HG02571 (cell line): ENCODE results near the gene MACO1.

ENCODE experiments used
- ATAC-seq: cut with Tn5 transposase; IDR thresholded peaks from one replicate; pipeline ENCODE4 v1.9.1; 2021; ENCODE audit warnings: mild to moderate bottlenecking, moderate library complexity; ENCODE audit not compliant: unreplicated experiment

Gene MACO1

GRCh38 chr1:25520446-25521061, 89.9 kb downstream of the MACO1 start:
- ATAC-seq = no peak

GRCh38 chr1:25522031-25522655, 91.4 kb downstream of the MACO1 start:
- ATAC-seq = no peak

GRCh38 chr1:25523542-25523941, 92.8 kb downstream of the MACO1 start:
- ATAC-seq = no peak

GRCh38 chr1:25524568-25525360, 94.1 kb downstream of the MACO1 start:
- no peak for ATAC-seq

- no peak for ATAC-seq
Observed at GRCh38 chr1:25525361-25525688, 94.6 kb downstream of the MACO1 start.

- ATAC-seq = no peak
Observed at GRCh38 chr1:25526753-25527152, 96.1 kb downstream of the MACO1 start.

GRCh38 chr1:25527226-25527846, 96.6 kb downstream of the MACO1 start:
- ATAC-seq = no peak

- ATAC-seq = no peak
Observed at GRCh38 chr1:25527946-25528595, 97.4 kb downstream of the MACO1 start.

- ATAC-seq = no peak
Observed at GRCh38 chr1:25528881-25529517, 98.3 kb downstream of the MACO1 start.

GRCh38 chr1:25529518-25530185, 99.0 kb downstream of the MACO1 start:
- ATAC-seq = no peak

- no peak for ATAC-seq
Observed at GRCh38 chr1:25530186-25531081, 99.7 kb downstream of the MACO1 start.

- no peak for ATAC-seq
Observed at GRCh38 chr1:25531082-25531461, 100.4 kb downstream of the MACO1 start.

- ATAC-seq = no peak
Observed at GRCh38 chr1:25532970-25533369, 102.3 kb downstream of the MACO1 start.

- ATAC-seq = no peak
Observed at GRCh38 chr1:25533775-25534409, 103.2 kb downstream of the MACO1 start.

GRCh38 chr1:25534410-25534788, 103.7 kb downstream of the MACO1 start:
- no peak for ATAC-seq

- ATAC-seq = no peak
Observed at GRCh38 chr1:25536124-25536523, 105.4 kb downstream of the MACO1 start.

- ATAC-seq = no peak
Observed at GRCh38 chr1:25537153-25537831, 106.6 kb downstream of the MACO1 start.

GRCh38 chr1:25538191-25538767, 107.6 kb downstream of the MACO1 start:
- ATAC-seq = no peak
